Hepatocyte (in vitro differentiated cells): ENCODE data around the gene ACAN.

Source experiments
- CTCF ChIP-seq: fragments of 200-600 bp; sonication (generic); IDR thresholded peaks from 2 replicates; pipeline ENCODE4 v1.5.1; 2016; ENCODE audit warnings: antibody characterized with exemption, mild to moderate bottlenecking; ENCODE audit not compliant: poor library complexity
- EZH2 ChIP-seq: fragments of 200-600 bp; sonication (generic); IDR thresholded peaks from 2 replicates; pipeline ENCODE4 v1.6.1; 2016; ENCODE audit warnings: antibody characterized with exemption, mild to moderate bottlenecking, borderline replicate concordance
- EZH2phosphoT487 ChIP-seq: fragments of 200-600 bp; sonication (generic); IDR thresholded peaks from one replicate; pipeline ENCODE4 v1.6.1; 2018; ENCODE audit warnings: antibody characterized with exemption, mild to moderate bottlenecking, low read depth, moderate library complexity; ENCODE audit not compliant: unreplicated experiment, severe bottlenecking

- TF ChIP-seq CTCF (no peak), EZH2 (no peak), EZH2phosphoT487 (no peak)
Measured at GRCh38 chr15:88810446-88810845, 7.2 kb downstream of the ACAN start.
